Dermis blood vessel endothelial cell (primary cell): ENCODE results near the gene IFT25. TPM values are rescaled to one million over a fixed set of nuclear protein-coding genes. Genes with fewer than 3 reads are reported as not detected.
"Not testable (repeated sequence)": the region's sequence is repeated elsewhere in the genome, so short reads cannot be mapped to it uniquely, and the experiment has no call there.

Experiments used
- DNase-seq: peaks from one replicate; pipeline ENCODE4 v3.0.0; 2010
- total RNA-seq: library from RNA; depleted of rRNA; stranded (reverse); fragments of >200 nt; gene quantifications from 2 replicates; pipeline ENCODE4 v1.2.3, GENCODE V29; 2014

The IFT25 gene
- total RNA-seq, 1 donor from 2014 or later = 12.6 TPM

DNA sequence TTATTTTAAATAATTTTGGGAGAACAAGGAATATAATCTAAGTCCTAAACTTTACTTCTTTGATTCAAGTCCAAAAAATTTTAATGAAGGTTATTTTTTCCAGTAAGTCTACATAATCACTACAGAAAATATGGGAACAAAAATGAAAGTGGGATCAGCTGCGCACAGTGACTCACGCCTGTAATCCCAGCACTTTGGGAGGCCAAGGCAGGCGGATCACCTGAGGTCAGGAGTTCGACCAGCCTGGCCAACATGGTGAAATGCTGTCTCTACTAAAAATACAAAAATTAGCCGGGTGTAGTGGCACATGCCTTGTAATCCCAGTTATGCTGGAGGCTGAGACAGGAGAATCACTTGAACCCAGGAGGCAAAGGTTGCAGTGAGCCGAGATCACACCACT lies 61.9 kb downstream of the IFT25 start:
- DNase-seq = not testable (repeated sequence)

DNA sequence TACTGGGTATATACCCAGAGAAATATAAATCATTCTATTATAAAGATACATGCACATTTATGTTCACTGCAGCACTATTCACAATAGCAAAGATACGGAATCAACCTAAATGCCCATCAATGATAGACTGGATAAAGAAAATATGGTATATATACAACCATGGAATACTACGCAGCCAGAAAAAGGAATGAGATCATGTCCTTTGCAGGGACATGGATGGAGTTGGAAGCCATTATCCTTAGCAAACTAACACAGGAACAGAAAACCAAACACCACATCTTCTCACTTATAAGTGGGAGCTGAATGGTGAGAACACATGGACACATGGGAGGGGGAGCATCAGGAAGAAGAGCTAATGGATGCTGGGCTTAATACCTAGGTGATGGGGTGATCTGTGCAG lies 63.6 kb downstream of the IFT25 start:
- DNase-seq = not testable (repeated sequence)

DNA sequence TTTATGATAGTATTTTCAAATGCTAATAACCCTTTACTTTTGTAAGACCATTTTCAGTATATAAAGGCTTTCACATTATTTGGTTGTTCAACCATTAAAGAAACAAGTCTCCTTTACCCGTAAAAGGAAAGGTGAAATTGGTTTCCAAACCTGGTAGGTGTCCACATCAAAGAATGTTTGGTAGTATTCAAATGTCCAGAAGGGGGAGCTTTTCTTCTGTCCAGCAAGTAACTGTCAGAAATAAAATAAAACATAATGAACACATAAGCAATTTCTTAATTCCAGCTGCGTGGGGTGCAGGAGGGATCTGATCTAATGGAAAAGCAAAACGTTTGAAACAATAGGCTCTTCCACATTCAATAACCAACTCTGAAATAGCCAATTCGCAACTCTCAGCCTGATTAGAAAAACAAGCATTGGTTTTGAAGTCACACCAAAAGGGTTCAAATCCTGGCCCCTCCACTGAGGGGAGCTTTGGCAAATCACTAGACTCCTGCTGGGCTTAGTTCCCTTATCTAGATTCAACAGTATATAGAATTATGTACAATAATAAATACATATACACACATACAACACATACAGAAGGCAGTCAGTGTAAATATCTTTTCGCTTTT lies 66.9 kb downstream of the IFT25 start:
- DNase-seq = peak; percentile 76

GRCh38 chr1:53875150-53875549 lies 70.3 kb downstream of the IFT25 start:
- DNase-seq = not testable (repeated sequence)

DNA sequence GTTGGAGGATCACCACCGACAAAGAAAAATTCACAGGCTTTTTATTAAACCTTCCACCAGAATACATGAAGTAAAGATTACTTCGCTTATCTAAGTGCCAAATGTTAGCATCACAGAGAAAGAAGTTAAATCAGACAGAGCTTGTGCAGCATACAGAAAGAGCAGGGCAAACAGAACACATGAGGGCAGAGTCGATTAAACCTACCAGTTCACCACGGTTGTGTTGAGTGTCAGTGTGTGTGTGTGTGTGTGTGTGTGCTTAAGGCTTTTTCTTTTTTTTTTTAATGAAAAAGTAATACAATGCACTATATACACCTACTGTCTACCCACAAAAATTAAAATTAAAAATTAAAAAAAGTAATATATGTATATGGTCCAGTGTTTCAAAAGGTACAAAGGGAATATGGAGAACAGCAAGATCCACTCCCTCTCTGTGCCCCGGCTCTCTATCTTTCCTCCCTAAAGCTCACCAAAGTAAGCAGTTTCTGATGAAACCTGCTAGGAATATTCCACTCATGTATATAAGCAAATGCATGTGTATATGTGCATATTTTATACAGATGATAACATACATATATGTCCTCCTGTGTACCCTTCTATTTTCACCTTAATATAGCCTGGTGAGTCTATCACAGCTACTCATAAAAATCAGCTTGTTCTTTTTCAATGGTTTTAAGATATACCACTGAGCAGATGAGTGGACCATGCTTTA lies 73.6 kb downstream of the IFT25 start:
- DNase-seq = no peak

Other genes starting within 250 kb of the IFT25 start
- not detected in 2 replicates for gene GLIS1, start 206.5 kb downstream of the IFT25 start, total RNA-seq
- 15.0 and 36.8 TPM in 2 replicates for gene NDC1, start 107.4 kb downstream of the IFT25 start, total RNA-seq
- 13.4 and 14.9 TPM in 2 replicates for gene YIPF1, start 55.9 kb downstream of the IFT25 start, total RNA-seq
- not detected in 2 replicates for gene DIO1, start 51.5 kb downstream of the IFT25 start, total RNA-seq
- gene LRRC42, start 651 bp upstream of the IFT25 start, total RNA-seq = 23.6 and 28.2 TPM in 2 replicates
- not detected in 2 replicates for gene LDLRAD1, start 72.5 kb upstream of the IFT25 start, total RNA-seq
- gene TMEM59, start 107.5 kb upstream of the IFT25 start, total RNA-seq = 290 and 375 TPM in 2 replicates
- 3.7 and 3.8 TPM in 2 replicates for gene TCEANC2, start 107.9 kb upstream of the IFT25 start, total RNA-seq
- 0.09 and 0.17 TPM in 2 replicates for gene CDCP2, start 207.3 kb upstream of the IFT25 start, total RNA-seq